Activated naive CD4-positive, alpha-beta T cell treated with anti-CD3 and anti-CD28 coated beads, Interleukin-2, amount 50 U/mL, for 16 hours (primary cell): ENCODE data around the gene SLC4A8.

Source experiments
- DNase-seq: peaks from one replicate; pipeline ENCODE4 v3.0.0-alpha.2; 2020

SLC4A8 gene

GRCh38 chr12:51528852-51529650, 104.4 kb downstream of the SLC4A8 start:
- no peak for DNase-seq

- no peak for DNase-seq
Measured at GRCh38 chr12:51529651-51529970, 105.0 kb downstream of the SLC4A8 start.

DNA sequence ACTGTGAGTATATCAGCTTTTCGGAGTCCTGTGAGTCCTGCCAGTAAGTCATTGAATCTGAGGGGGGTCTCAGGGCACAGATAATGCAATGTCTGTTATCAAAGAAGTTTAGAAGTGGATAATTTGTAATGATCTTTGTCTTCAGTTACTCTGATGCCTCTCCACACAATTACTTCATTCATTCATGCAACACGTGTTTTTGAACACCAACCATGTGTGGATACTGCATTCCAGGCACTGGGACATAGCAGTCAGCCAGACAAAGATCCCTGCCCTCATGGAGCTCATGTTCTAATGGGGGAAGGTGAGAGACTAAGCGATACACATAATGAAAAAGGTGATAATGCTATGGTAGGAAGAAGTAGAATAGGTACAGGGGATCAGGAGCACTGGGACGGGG, 105.6 kb downstream of the SLC4A8 start:
- DNase-seq, result no peak

GRCh38 chr12:51531284-51531977, 106.8 kb downstream of the SLC4A8 start:
- DNase-seq, result no peak

DNA sequence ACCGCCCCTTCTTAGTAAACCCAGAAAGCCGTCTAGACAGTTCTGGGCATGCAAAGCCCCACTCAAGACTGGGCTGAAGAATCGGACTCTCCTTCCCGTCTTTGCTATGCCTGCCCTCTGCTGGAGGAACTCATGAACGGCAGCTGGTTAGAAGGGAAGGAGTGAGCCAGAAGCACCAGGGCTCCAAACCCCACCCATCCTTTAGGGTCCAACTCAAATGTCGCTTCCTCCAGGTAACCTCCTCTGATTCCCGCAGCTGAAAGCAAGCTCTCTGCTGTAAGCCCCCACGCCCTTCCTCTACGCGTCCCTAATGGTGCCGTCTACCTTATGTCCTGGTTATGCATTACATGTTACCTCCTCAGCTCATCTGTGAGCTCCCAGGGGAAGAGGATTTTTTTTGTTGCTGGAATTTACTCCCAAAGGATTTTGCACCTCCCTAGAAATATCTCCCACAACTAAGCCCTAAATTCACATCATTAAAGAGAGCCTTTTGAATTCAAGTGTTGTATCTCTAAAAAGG, 107.4 kb downstream of the SLC4A8 start:
- peak; percentile 73 for DNase-seq

DNA sequence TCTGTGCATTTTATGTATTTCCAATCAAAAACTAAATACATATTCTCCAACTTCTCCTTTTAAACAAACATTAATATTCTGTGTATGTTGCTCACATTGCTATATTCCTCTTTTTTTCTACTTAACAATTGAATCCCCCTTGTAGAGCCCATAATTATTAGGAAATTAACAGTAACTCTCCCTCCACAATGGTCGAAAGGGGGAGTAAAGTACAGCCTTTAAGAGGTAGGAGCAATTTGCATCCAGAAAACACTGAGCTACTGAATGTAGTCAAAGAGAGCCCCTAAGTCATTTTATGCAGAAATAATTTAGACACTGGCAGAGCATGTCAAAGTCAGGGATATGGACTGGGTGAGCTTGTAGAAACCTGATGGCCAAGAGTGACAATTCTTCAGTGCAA, 109.2 kb downstream of the SLC4A8 start:
- DNase-seq, result no peak

DNA sequence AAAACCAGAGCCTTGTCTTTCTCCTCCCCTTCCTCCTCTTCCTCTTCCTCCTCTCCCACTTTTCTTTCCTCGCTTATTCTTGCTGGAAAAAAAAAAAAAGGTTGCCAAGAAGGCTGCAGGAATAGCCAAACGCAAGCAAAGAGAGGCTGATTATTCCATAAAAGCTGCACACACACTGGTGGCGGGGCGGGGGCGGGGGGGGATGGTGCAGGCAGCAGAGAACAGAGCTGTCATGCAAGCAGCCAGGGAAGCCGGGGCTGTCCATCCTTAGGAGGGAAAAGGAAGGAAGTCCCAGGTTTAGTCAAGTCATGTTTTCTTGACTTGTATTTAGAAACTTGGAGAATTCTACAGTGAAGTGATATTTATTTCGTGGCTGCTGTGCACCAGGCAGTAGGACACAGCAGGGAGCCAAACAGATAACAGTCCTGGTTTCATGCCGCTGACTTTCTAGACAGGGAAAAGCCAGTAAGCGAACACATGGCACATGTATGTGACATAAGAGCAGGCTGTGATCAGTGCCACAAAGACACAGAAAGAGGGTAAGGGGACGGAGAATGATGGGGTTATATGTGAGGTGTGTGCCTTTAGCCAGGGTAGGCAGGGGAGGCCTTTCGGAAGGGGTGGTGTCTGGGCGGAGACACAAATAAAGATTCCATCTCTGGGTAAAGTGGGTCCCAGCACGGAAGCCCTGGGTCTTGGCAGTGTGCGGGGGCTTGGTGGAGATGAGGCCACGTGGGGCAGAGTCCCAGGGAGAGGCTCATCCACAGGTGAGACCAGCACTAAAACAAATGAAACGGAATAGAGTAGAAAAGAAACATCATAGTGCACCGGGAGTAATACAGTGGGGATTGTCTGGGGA, 109.8 kb downstream of the SLC4A8 start:
- DNase-seq, result no peak

- no peak for DNase-seq
Measured at GRCh38 chr12:51536159-51536558, 111.5 kb downstream of the SLC4A8 start.

- DNase-seq, result no peak
Measured at GRCh38 chr12:51538149-51538548, 113.5 kb downstream of the SLC4A8 start.

GRCh38 chr12:51538599-51538998, 114.0 kb downstream of the SLC4A8 start:
- no peak for DNase-seq

DNA sequence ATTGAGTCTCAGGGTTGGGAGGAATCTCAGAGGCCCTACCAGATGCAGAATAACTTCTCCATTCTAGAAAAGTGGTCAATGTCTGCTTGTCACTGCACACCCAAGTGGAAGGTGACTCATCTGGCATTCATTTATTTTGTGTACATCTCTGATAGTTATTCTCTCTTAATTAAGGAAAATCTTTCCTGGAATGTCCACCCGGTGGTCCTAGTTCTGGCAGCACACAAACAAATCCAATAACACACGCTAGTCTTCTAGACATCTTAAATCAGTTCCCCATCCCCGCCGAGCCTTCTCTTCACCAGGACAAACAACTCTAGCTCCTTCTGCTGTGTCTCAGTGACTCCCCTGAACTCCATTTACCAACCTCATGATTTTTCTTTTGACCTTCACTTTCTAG, 116.4 kb downstream of the SLC4A8 start:
- DNase-seq, result no peak

DNA sequence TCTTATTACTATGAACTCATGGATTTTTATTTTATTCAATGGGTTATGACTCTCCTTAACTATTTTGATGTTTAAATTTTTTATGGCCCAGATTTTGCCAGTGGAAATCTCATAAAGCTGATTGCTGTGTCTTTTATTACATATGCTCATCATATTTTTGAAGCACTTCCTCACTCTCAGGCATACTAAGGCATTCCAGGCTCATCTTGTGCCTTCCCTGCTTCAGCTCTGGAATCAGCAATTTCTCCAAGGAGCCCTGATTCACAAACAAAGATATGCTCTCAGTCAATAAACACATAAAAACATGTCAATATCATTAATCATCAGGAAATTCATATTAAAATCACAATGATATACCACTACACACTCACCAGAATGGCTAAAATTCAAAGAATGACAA, 121.5 kb downstream of the SLC4A8 start:
- DNase-seq, result no peak

GRCh38 chr12:51547606-51548005, 123.0 kb downstream of the SLC4A8 start:
- DNase-seq, result no peak

DNA sequence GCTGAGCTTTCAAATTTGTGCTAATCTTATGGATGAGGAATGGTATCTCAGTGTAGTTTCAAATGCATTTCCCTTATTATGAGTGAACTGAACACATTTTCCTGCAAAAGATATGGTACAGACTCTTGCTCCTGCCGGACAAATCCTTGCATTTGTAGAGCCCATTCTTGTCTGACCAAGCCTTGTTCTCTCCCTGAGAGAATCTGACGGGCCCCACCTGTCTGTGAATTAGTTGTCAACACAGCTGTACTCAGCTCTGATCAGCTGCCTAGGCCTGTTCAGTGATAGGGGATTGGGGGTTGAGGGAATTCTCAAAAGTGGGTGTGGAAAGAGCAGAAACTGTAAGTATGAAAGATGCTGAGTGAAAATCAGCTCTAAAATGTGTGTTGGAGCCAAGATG, 123.6 kb downstream of the SLC4A8 start:
- no peak for DNase-seq

DNA sequence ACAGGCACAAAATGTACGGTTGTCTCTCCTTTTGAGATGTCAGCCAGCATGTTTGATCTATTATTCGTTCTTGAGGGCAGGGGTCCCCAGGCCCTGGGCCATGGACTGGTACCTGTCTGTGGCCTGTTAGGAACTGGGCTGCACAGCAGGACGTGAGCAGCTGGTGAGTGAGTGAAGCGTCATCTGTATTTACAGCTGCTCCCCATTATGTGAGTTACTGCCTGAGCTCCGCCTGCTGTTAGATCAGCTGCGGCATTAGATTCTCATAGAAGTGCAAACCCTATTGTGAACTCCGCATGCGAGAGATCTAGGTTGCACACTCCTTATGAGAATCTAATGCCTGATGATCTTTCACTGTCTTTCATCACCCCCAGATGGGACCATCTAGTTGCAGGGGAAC, 125.0 kb downstream of the SLC4A8 start:
- no peak for DNase-seq
